ENCODE data around the gene LDOC1.

Gene LDOC1

DNA sequence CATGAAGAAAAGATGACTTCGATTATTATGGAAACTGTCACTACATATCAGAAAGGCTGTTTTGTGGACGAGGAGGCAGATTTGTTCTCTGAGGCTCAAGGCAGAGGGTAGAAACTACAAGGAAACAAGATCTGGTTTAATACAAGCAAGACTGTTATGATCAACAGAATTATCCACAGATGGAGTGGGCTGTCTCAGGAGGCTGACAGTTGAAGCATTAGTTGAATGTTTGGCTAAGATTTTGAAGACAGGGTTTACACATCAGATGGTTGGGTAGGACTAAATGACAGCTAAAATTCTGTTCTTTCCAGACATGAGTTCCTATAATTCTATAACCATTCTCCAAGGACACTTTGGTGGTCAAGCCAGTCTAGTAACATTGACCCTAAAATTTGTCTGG, 49.8 kb downstream of the LDOC1 start:
- no peak for TF ChIP-seq SUZ12 (IDR thresholded peaks at IDR 0.05; ENCODE audit: extremely low read depth, insufficient read depth, insufficient read length)
- no peak for TF ChIP-seq YY1 (IDR thresholded peaks at IDR 0.05; ENCODE audit: insufficient read depth, insufficient read length)
- Histone ChIP-seq H3K9ac (ENCODE audit: insufficient read length, low read depth) (no peak overlapping the region), H3K36me3 (ENCODE audit: insufficient read depth, insufficient read length, low read length) (no peaks in the 10 kb centered on the region), H3K4me1 (ENCODE audit: insufficient read depth, insufficient read length) (no peaks in the 10 kb centered on the region), H3K4me3 (ENCODE audit: insufficient read length, low read depth) (no peak overlapping the region), H3K9me3 (ENCODE audit: insufficient read depth, low read length) (no peaks in the 10 kb centered on the region), H3K27me3 (ENCODE audit: insufficient read depth, insufficient read length) (no peaks in the 10 kb centered on the region)
- DNase-seq (ENCODE audit: low read depth, low spot score): no peak

All from NT2/D1 (cell line).